Smooth muscle cell (in vitro differentiated cells): ENCODE results near the gene DYRK3. TPM values are rescaled to one million over a fixed set of nuclear protein-coding genes. Genes with fewer than 3 reads are reported as not detected.

Experiments
- DNase-seq: peaks from one replicate; lab custom pipeline; 2025; ENCODE audit not compliant: unreplicated experiment; lab: John Stamatoyannopoulos, UW
- H2AFZ ChIP-seq: fragments of 200-600 bp; sonication (generic); 2 replicates; pipeline ENCODE4 v1.6.0; 2016; ENCODE audit warnings: antibody characterized with exemption, low read depth, mild to moderate bottlenecking
- H3F3A ChIP-seq: fragments of 200-600 bp; sonication (generic); 2 replicates; pipeline ENCODE4 v1.6.0; 2017; ENCODE audit warnings: antibody characterized with exemption, low read depth
- H3K27ac ChIP-seq: fragments of 200-600 bp; sonication (generic); 2 replicates; pipeline ENCODE4 v1.5.1; 2016; ENCODE audit warnings: low read depth, mild to moderate bottlenecking
- H3K27me3 ChIP-seq: fragments of 200-600 bp; sonication (generic); 2 replicates; pipeline ENCODE4 v1.6.1; 2016; ENCODE audit warnings: low read depth, mild to moderate bottlenecking
- H3K36me3 ChIP-seq: fragments of 200-600 bp; sonication (generic); 2 replicates; pipeline ENCODE4 v1.5.1; 2016; ENCODE audit warnings: low read depth
- H3K4me1 ChIP-seq: fragments of 200-600 bp; sonication (generic); 2 replicates; pipeline ENCODE4 v1.5.1; 2016; ENCODE audit warnings: low read depth
- H3K4me2 ChIP-seq: fragments of 200-600 bp; sonication (generic); 2 replicates; pipeline ENCODE4 v1.6.0; 2016; ENCODE audit warnings: mild to moderate bottlenecking
- H3K4me3 ChIP-seq: fragments of 200-600 bp; sonication (generic); 2 replicates; pipeline ENCODE4 v1.5.1; 2016; ENCODE audit warnings: mild to moderate bottlenecking
- H3K79me2 ChIP-seq: fragments of 200-600 bp; sonication (generic); 2 replicates; pipeline ENCODE4 v1.6.0; 2016; ENCODE audit warnings: low read depth, mild to moderate bottlenecking
- H3K9ac ChIP-seq: fragments of 200-600 bp; sonication (generic); 2 replicates; pipeline ENCODE4 v1.6.0; 2016; ENCODE audit warnings: low read depth
- H3K9me3 ChIP-seq: fragments of 200-600 bp; sonication (generic); replicated peaks from 2 replicates; pipeline ENCODE4 v1.5.1; 2016; ENCODE audit warnings: low read depth
- H4K20me1 ChIP-seq: fragments of 200-600 bp; sonication (generic); 2 replicates; pipeline ENCODE4 v1.6.0; 2016; ENCODE audit warnings: low read depth
- CTCF ChIP-seq: fragments of 200-600 bp; sonication (generic); IDR thresholded peaks from 2 replicates; pipeline ENCODE4 v1.5.1; 2017; ENCODE audit warnings: borderline replicate concordance, mild to moderate bottlenecking, antibody characterized with exemption; ENCODE audit not compliant: insufficient read depth, poor library complexity, severe bottlenecking
- WGBS: methylation state at CpG from one replicate; pipeline ENCODE4 v1.1.7; 2016; ENCODE audit warnings: low lambda C conversion rate; 5-methylcytosine and 5-hydroxymethylcytosine counted together
- polyA plus RNA-seq: library from polyadenylated mRNA; unstranded; fragments of >200 nt; fragmentation: Nextera tagmentation; extraction: Ambion mirVana; gene quantifications from 2 replicates; pipeline ENCODE4 v1.2.1, GENCODE V29; 2016
- total RNA-seq: library from RNA; depleted of rRNA; stranded (reverse); fragments of >200 nt; gene quantifications from 2 replicates; pipeline ENCODE4 v1.2.3, GENCODE V29; 2014

The DYRK3 gene
- total and polyA plus RNA-seq, 2 experiments from 2014 or later = 11.1 to 13.7 TPM

- no peaks in the 10 kb centered on the region for H3K9me3 ChIP-seq
- peaks cover 74% of the 10 kb centered on the region for H4K20me1 ChIP-seq
- no peak overlapping the region for H2AFZ ChIP-seq
- no peak for DNase-seq
- no peak overlapping the region for H3K9ac ChIP-seq
- peak overlapping the region; percentile 72 for H3K4me3 ChIP-seq
- H3F3A ChIP-seq = peaks cover 5% of the 10 kb centered on the region
- H3K4me2 ChIP-seq = peak overlapping the region; percentile 100
- H3K27me3 ChIP-seq = peaks cover 6% of the 10 kb centered on the region
- no peak overlapping the region for H3K27ac ChIP-seq
- peaks cover 73% of the 10 kb centered on the region for H3K79me2 ChIP-seq
- no peaks in the 10 kb centered on the region for H3K36me3 ChIP-seq
- TF ChIP-seq CTCF = no peak
- H3K4me1 ChIP-seq = peaks cover 39% of the 10 kb centered on the region
- 31% methylated on average over 2 of the region's 2 CpGs for WGBS
These were observed 52.6 kb downstream of the DYRK3 start for GRCh38 chr1:206687915-206688442.

GRCh38 chr1:206690516-206690915 lies 55.2 kb downstream of the DYRK3 start:
- DNase-seq = no peak
- no peaks in the 10 kb centered on the region for H3K36me3 ChIP-seq
- no peaks in the 10 kb centered on the region for H3K9me3 ChIP-seq
- peaks cover 100% of the 10 kb centered on the region for H4K20me1 ChIP-seq
- no peak overlapping the region for H3K4me2 ChIP-seq
- no peak for TF ChIP-seq CTCF
- peaks cover 37% of the 10 kb centered on the region for H3K4me1 ChIP-seq
- WGBS = 76% methylated on average over 2 of the region's 2 CpGs
- H3K27ac ChIP-seq = no peak overlapping the region
- H2AFZ ChIP-seq = no peak overlapping the region
- no peak overlapping the region for H3K9ac ChIP-seq
- H3K4me3 ChIP-seq = no peak overlapping the region
- peaks cover 8% of the 10 kb centered on the region for H3F3A ChIP-seq
- H3K27me3 ChIP-seq = no peaks in the 10 kb centered on the region
- H3K79me2 ChIP-seq = peaks cover 97% of the 10 kb centered on the region

- no peak for DNase-seq
- Histone ChIP-seq H3K27me3 (no peaks in the 10 kb centered on the region), H3K27ac (peak overlapping the region; percentile 75), H3K4me3 (no peak overlapping the region), H3K9ac (no peak overlapping the region), H3K79me2 (peaks cover 99% of the 10 kb centered on the region), H4K20me1 (peaks cover 100% of the 10 kb centered on the region), H2AFZ (no peak overlapping the region), H3F3A (peaks cover 8% of the 10 kb centered on the region), H3K4me1 (peaks cover 32% of the 10 kb centered on the region), H3K4me2 (no peak overlapping the region), H3K9me3 (no peaks in the 10 kb centered on the region), H3K36me3 (no peaks in the 10 kb centered on the region)
- TF ChIP-seq CTCF = no peak
- 86% methylated on average over 8 of the region's 8 CpGs for WGBS
These were observed 56.3 kb downstream of the DYRK3 start for GRCh38 chr1:206691604-206692003.

GRCh38 chr1:206693029-206693428 lies 57.7 kb downstream of the DYRK3 start:
- Histone ChIP-seq H3K9ac (peak overlapping the region; percentile 31), H3K36me3 (no peaks in the 10 kb centered on the region), H3K4me3 (no peak overlapping the region), H3K27ac (peak overlapping the region; percentile 75), H3K79me2 (peaks cover 99% of the 10 kb centered on the region), H3F3A (peaks cover 8% of the 10 kb centered on the region), H3K9me3 (no peaks in the 10 kb centered on the region), H3K4me2 (peak overlapping the region; percentile 66), H2AFZ (no peak overlapping the region), H4K20me1 (peaks cover 100% of the 10 kb centered on the region), H3K27me3 (no peaks in the 10 kb centered on the region), H3K4me1 (peaks cover 21% of the 10 kb centered on the region)
- TF ChIP-seq CTCF = no peak
- WGBS = 69% methylated on average over 10 of the region's 10 CpGs
- DNase-seq = no peak
